K562 (cell line): ENCODE measurements around the gene UNC5B. TPM values are rescaled to one million over a fixed set of nuclear protein-coding genes. Genes with fewer than 3 reads are reported as not detected.

Experiments
- ATAC-seq: fragments of 200-7000 bp; cut with Tn5 transposase; 3 replicates; pipeline ENCODE4 v1.9.1; 2020; ENCODE audit warnings: moderate library complexity
- BruUV-seq: library from RNA; stranded (reverse); fragments of 400-500 nt; replicated peaks from 2 replicates; lab custom pipeline; 2021; lab: Mats Ljungman, UMichigan
- CTCF ChIA-PET: fragments of 300-600 bp; formaldehyde crosslinking; extraction: SDS; loops from one replicate; lab custom pipeline; 2021; ENCODE audit warnings: low intra/inter-chr PET ratio; lab: Yijun Ruan, JAX
- POLR2A ChIA-PET: fragments of 300-600, 350-650 bp; sonication (Branson Sonifier 250); formaldehyde crosslinking; extraction: SDS; loops from one replicate; lab custom pipeline; 2021; ENCODE audit warnings: antibody characterized with exemption, inconsistent platforms; lab: Yijun Ruan, JAX
- DNase-seq, 4 experiments: peaks; one replicate each; pipeline versions ENCODE4 v3.0.0 to v3.0.0-alpha.2; 2011 to 2018; ENCODE audit warnings: low spot score in 3 of 4, mixed read lengths in 3 of 4; ENCODE audit errors: extremely low read depth in 1 of 4
- FAIRE-seq: peaks from 2 replicates; lab custom pipeline; 2011; peaks lifted over from hg19 to GRCh38; lab: Jason Lieb, UNC
- H2AFZ ChIP-seq: 2 replicates; pipeline ENCODE4 v1.6.0; 2011; ENCODE audit warnings: low read depth, low read length, control low read depth, inconsistent platforms
- H3K27ac ChIP-seq: fragments of 200-600 bp; 3 replicates; pipeline ENCODE4 v1.8.0; 2011; ENCODE audit warnings: low read depth, mild to moderate bottlenecking, control low read depth, inconsistent platforms, low read length, moderate library complexity, mixed read lengths; ENCODE audit errors: extremely low read depth
- H3K27me3 ChIP-seq, 2 experiments: fragments of 300-600 bp in 1 of 2; 2 replicates in 1 of 2; 3 replicates in 1 of 2; pipeline versions ENCODE4 v1.6.0 to v1.8.0; 2011; ENCODE audit warnings: inconsistent platforms in 2 of 2, low read length in 2 of 2, mild to moderate bottlenecking in 1 of 2, mixed read lengths in 1 of 2, moderate library complexity in 1 of 2; ENCODE audit not compliant: control insufficient read depth in 2 of 2, insufficient read depth in 2 of 2
- H3K36me3 ChIP-seq: fragments of 300-600 bp; 3 replicates; pipeline ENCODE4 v1.8.0; 2011; ENCODE audit warnings: mild to moderate bottlenecking, low read length, inconsistent platforms; ENCODE audit not compliant: control insufficient read depth, insufficient read depth
- H3K4me1 ChIP-seq, 2 experiments: fragments of 200-600 bp in 1 of 2; replicated peaks in 1 of 2; 2 replicates in 1 of 2; 3 replicates in 1 of 2; pipeline versions ENCODE4 v1.5.1 to v1.8.0; 2011; ENCODE audit warnings: inconsistent platforms in 2 of 2, low read length in 2 of 2, mild to moderate bottlenecking in 1 of 2, mixed read lengths in 1 of 2, moderate library complexity in 1 of 2; ENCODE audit not compliant: control insufficient read depth in 2 of 2, insufficient read depth in 2 of 2
- H3K4me2 ChIP-seq: 2 replicates; pipeline ENCODE4 v1.6.1; 2011; ENCODE audit warnings: low read length, control low read depth, inconsistent platforms, mixed read lengths; ENCODE audit not compliant: insufficient read depth
- H3K4me3 ChIP-seq: fragments of 200-600 bp; sonication (generic), shearing (Covaris generic); 2 replicates; pipeline ENCODE4 v1.5.1; 2016; ENCODE audit warnings: control low read depth, inconsistent platforms
- H3K79me2 ChIP-seq: fragments of 200-600 bp; 3 replicates; pipeline ENCODE4 v1.8.0; 2011; ENCODE audit warnings: low read length, inconsistent platforms; ENCODE audit not compliant: control insufficient read depth, insufficient read depth
- H3K9ac ChIP-seq, 2 experiments: 2 replicates each; pipeline versions ENCODE4 v1.6.0 to v1.6.1; 2011; ENCODE audit warnings: low read depth in 2 of 2, low read length in 2 of 2, control low read depth in 1 of 2, inconsistent platforms in 1 of 2, mild to moderate bottlenecking in 1 of 2, mixed read lengths in 1 of 2; ENCODE audit not compliant: insufficient read depth in 1 of 2
- H3K9me1 ChIP-seq: one replicate; pipeline ENCODE4 v1.6.0; 2011; ENCODE audit warnings: inconsistent platforms, mild to moderate bottlenecking, low read length, moderate library complexity; ENCODE audit not compliant: control insufficient read depth, insufficient read depth
- H3K9me3 ChIP-seq: replicated peaks from 2 replicates; pipeline ENCODE4 v1.5.1; 2011; ENCODE audit warnings: low read depth, low read length, inconsistent platforms; ENCODE audit not compliant: control insufficient read depth, insufficient read depth
- H4K20me1 ChIP-seq: replicated peaks from 2 replicates; pipeline ENCODE4 v1.6.1; 2011; ENCODE audit warnings: low read length, inconsistent platforms, mixed read lengths; ENCODE audit not compliant: control insufficient read depth, insufficient read depth
- COPS2 ChIP-seq: fragments of 450-650 bp; conservative IDR thresholded peaks from 2 replicates; pipeline ENCODE4 v1.6.1; 2016; ENCODE audit warnings: mild to moderate bottlenecking, moderate library complexity
- ESRRA ChIP-seq: fragments of 450-650 bp; IDR thresholded peaks from 2 replicates; pipeline ENCODE4 v1.6.1; 2014; ENCODE audit warnings: low read depth, mild to moderate bottlenecking, moderate library complexity, borderline replicate concordance
- HES1 ChIP-seq: fragments of 450-650 bp; IDR thresholded peaks from 2 replicates; pipeline ENCODE4 v1.6.1; 2016; ENCODE audit warnings: low read depth, mild to moderate bottlenecking, moderate library complexity
- PML ChIP-seq: IDR thresholded peaks from 2 replicates; pipeline ENCODE4 v1.6.1; 2012; ENCODE audit warnings: low read length, inconsistent platforms
- POLR3G ChIP-seq: IDR thresholded peaks from 2 replicates; pipeline ENCODE4 v1.6.1; 2011; ENCODE audit not compliant: insufficient read length, insufficient replicate concordance; ENCODE audit errors: extremely low read depth
- PRDM10 ChIP-seq: fragments of 450-650 bp; IDR thresholded peaks from 2 replicates; pipeline ENCODE4 v1.6.1; 2018; ENCODE audit not compliant: partially characterized antibody
- SAFB2 ChIP-seq: fragments of 200-400 bp; formaldehyde crosslinking; IDR thresholded peaks from 2 replicates; pipeline ENCODE4 v1.6.1; 2018; ENCODE audit warnings: borderline replicate concordance, low read length, low read depth, moderate library complexity; ENCODE audit not compliant: severe bottlenecking
- ZNF124 ChIP-seq: sonication (generic); formaldehyde crosslinking; IDR thresholded peaks from 2 replicates; pipeline ENCODE4 v1.8.1; 2022; ENCODE audit warnings: missing genetic modification reagents
- ZNF175 ChIP-seq: fragments of 200-800 bp; sonication (Bioruptor generic); IDR thresholded peaks from 2 replicates; pipeline ENCODE4 v1.6.1; 2016; ENCODE audit warnings: low read depth, mild to moderate bottlenecking, missing genetic modification characterization, missing compliant biosample characterization
- ZNF76 ChIP-seq: fragments of 250-450 bp; sonication (Bioruptor Pico); IDR thresholded peaks from 2 replicates; pipeline ENCODE4 v1.4.0; 2020; ENCODE audit warnings: mild to moderate bottlenecking, moderate library complexity, borderline replicate concordance
- ZNF764 ChIP-seq: fragments of 250-450 bp; sonication (Bioruptor Pico); IDR thresholded peaks from 2 replicates; pipeline ENCODE4 v1.4.0; 2020; ENCODE audit warnings: low read depth, mild to moderate bottlenecking, moderate library complexity
- ZZZ3 ChIP-seq: fragments of 450-650 bp; IDR thresholded peaks from 2 replicates; pipeline ENCODE4 v1.6.1; 2016; ENCODE audit warnings: antibody characterized with exemption, mild to moderate bottlenecking, moderate library complexity
- WGBS: fragments of 100-300 bp; shearing (Covaris generic); methylation state at CpG from one replicate; pipeline ENCODE4 v1.1.6; 2016; ENCODE audit warnings: low coverage, mixed read lengths; ENCODE audit not compliant: insufficient coverage; ENCODE audit errors: missing lambda C conversion rate; 5-methylcytosine and 5-hydroxymethylcytosine counted together
- in situ Hi-C: fragments of 300-500 bp; cut with MboI; formaldehyde crosslinking; loops from 4 replicates; pipeline ENCODE4 v1.15.0; 2018; ENCODE audit warnings: inconsistent platforms, mixed read lengths
- intact Hi-C: fragments of 100-400 bp; cut with micrococcal nuclease; formaldehyde crosslinking; loops from 2 replicates; pipeline ENCODE4 v1.14.2; 2022
- polyA plus RNA-seq, 8 experiments: library from polyadenylated mRNA; depleted of rRNA in 4 of 8; stranded (reverse) in 5 of 8; unstranded in 3 of 8; fragments of >200 nt; fragmentation: Nextera tagmentation in 2 of 8; fragmentation: Illumina TruSeq in 1 of 8; extraction: Ambion mirVana in 2 of 8; extraction: Trizol in 1 of 8; gene quantifications; 2 replicates each; pipeline versions ENCODE4 v1.2.1 to v1.2.3, GENCODE V29; 2011 to 2014; ENCODE audit warnings: inconsistent platforms in 1 of 8, missing spikeins in 1 of 8
- total RNA-seq, 7 experiments: library from RNA; depleted of rRNA in 6 of 7; stranded (reverse); fragments of >200 nt in 6 of 7; fragmentation: Illumina TruSeq in 2 of 7; extraction: Trizol in 2 of 7; gene quantifications; 2 replicates each; pipeline versions ENCODE4 v1.2.1 to v1.2.3, GENCODE V29; 2011 to 2021; ENCODE audit warnings: low replicate concordance in 1 of 7
- TF ChIP-seq, protein P1 (sequence below), 2 experiments: fragments of 200-800 bp in 1 of 2; sonication (Bioruptor generic) in 1 of 2; sonication (generic) in 1 of 2; formaldehyde crosslinking in 1 of 2; IDR thresholded peaks in 1 of 2; conservative IDR thresholded peaks in 1 of 2; 2 replicates each; pipeline versions ENCODE4 v1.5.0 to v1.6.1; 2016 to 2020; ENCODE audit warnings: missing compliant biosample characterization in 1 of 2, missing genetic modification characterization in 1 of 2, missing genetic modification reagents in 1 of 2

UNC5B gene
- total and polyA plus RNA-seq, 9 of the 15 experiments (the other 6 are each of a cell fraction or from before 2014, with no cell fraction given) = 0.10 to 8.4 (median 2.1) TPM

- peak; percentile 89 for TF ChIP-seq ESRRA
- TF ChIP-seq ZNF124 (CRISPR knock-in tag) = no peak
These were observed 118.5 kb downstream of the UNC5B start (continued) for GRCh38 chr10:71330789-71331404.

DNA sequence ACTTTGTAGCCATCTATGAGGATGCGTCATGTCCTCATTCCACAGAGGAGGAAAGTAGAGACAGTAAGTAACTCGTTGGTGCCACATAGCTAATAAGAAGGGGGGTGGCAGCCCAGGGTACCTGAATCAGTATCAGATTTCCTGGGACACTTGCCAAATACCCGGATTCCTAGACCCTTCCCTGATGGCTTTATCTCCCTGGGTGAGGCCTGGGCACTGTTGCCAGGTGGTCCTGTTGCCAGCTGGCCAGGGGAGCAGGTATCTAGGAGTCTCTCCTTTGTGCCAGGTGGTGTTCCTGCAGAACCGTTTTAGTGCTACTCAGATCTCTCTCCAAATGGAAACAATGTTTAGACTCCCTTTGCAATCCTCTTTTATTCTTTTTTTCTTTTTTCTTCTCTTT, 119.4 kb downstream of the UNC5B start:
- H3K4me1 ChIP-seq = peaks cover 0 to 11% of the 10 kb centered on the region in 2 experiments; a peak in 2 of 5 replicates
- intact Hi-C loops = no loop called here
- TF ChIP-seq ZNF76 (no peak), COPS2 (no peak), HES1 (no peak), ZNF764 (CRISPR knock-in tag) (no peak), POLR3G (no peak), PRDM10 (no peak), SAFB2 (no peak), PML (no peak), ZNF175 (CRISPR knock-in tag) (no peak), ZZZ3 (no peak)
- TF ChIP-seq, protein P1, sequence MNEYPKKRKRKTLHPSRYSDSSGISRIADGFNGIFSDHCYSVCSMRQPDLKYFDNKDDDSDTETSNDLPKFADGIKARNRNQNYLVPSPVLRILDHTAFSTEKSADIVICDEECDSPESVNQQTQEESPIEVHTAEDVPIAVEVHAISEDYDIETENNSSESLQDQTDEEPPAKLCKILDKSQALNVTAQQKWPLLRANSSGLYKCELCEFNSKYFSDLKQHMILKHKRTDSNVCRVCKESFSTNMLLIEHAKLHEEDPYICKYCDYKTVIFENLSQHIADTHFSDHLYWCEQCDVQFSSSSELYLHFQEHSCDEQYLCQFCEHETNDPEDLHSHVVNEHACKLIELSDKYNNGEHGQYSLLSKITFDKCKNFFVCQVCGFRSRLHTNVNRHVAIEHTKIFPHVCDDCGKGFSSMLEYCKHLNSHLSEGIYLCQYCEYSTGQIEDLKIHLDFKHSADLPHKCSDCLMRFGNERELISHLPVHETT (CRISPR knock-in tag; conservative IDR thresholded peaks at IDR 0.05 in 1 of 2, IDR thresholded peaks at IDR 0.05 in 1 of 2) = no peak

More for the DNA sequence above, 119.4 kb downstream of the UNC5B start:
- no peak for FAIRE-seq
- 51% methylated on average over 4 of the region's 4 CpGs for WGBS
- no peak for DNase-seq
- H3K9ac ChIP-seq = no peak overlapping the region
- H3K27ac ChIP-seq = no peak overlapping the region
- ChIA-PET POLR2A (interaction anchor here (1.7 kb wide), 1 partner anchor 16 kb away, joined by 3 read pairs; no protein-coding TSS in a partner anchor), CTCF (no interaction called here)
- in situ Hi-C loops = no loop called here
- H3K9me1 ChIP-seq = no peaks in the 10 kb centered on the region
- ATAC-seq = no peak
- H3K36me3 ChIP-seq = no peaks in the 10 kb centered on the region
- no peaks in the 10 kb centered on the region for H3K79me2 ChIP-seq
- H3K9me3 ChIP-seq = no peaks in the 10 kb centered on the region
- BruUV-seq = no TSS peak
- no peak overlapping the region for H3K4me3 ChIP-seq
- H2AFZ ChIP-seq = no peak overlapping the region
- no peak overlapping the region for H3K4me2 ChIP-seq
- no peaks in the 10 kb centered on the region; the same call in 1 of the 2 replicates for H4K20me1 ChIP-seq
- H3K27me3 ChIP-seq = no peaks in the 10 kb centered on the region
